Lung (tissue), 13 donors: Measurements from ENCODE around the gene TAS1R1. TPM values are rescaled to one million over a fixed set of nuclear protein-coding genes. Genes with fewer than 3 reads are reported as not detected.

Experiments
- ATAC-seq: fragments of 200-7000 bp; cut with Tn5 transposase; one replicate; pipeline ENCODE4 v1.9.1; 2020; ENCODE audit warnings: moderate number of reproducible peaks; ENCODE audit not compliant: insufficient read depth, low FRiP score
- DNase-seq, 3 donors: peaks; one replicate each; pipeline ENCODE4 v3.0.0-alpha.2; 2013 to 2017
- H3K27ac ChIP-seq, 2 donors: one replicate each; pipeline ENCODE4 v1.5.1; 2013; ENCODE audit warnings: mild to moderate bottlenecking in 2 of 2, moderate library complexity in 2 of 2, control low read depth in 1 of 2, inconsistent platforms in 1 of 2, low read depth in 1 of 2, low read length in 1 of 2
- H3K27me3 ChIP-seq, 3 donors: one replicate each; pipeline ENCODE4 v1.5.1; 2013; ENCODE audit warnings: low read length in 2 of 3; ENCODE audit not compliant: control insufficient read depth in 3 of 3, insufficient read depth in 3 of 3
- H3K36me3 ChIP-seq, 4 donors: one replicate each; pipeline ENCODE4 v1.5.1; 2013; ENCODE audit warnings: low read length in 4 of 4, mild to moderate bottlenecking in 1 of 4, moderate library complexity in 1 of 4; ENCODE audit not compliant: control insufficient read depth in 4 of 4, insufficient read depth in 4 of 4
- H3K4me1 ChIP-seq, 5 donors: one replicate each; pipeline ENCODE4 v1.5.1; 2013; ENCODE audit warnings: low read length in 5 of 5, mild to moderate bottlenecking in 2 of 5, moderate library complexity in 1 of 5; ENCODE audit not compliant: control insufficient read depth in 5 of 5, insufficient read depth in 5 of 5
- H3K4me3 ChIP-seq: one replicate; pipeline ENCODE4 v1.5.1; 2013; ENCODE audit warnings: mild to moderate bottlenecking, control low read depth, moderate library complexity
- H3K9ac ChIP-seq, 2 donors: one replicate each; pipeline ENCODE4 v1.5.1; 2013; ENCODE audit warnings: low read length in 2 of 2, control low read depth in 1 of 2; ENCODE audit not compliant: insufficient read depth in 1 of 2
- H3K9me3 ChIP-seq, 4 donors: one replicate each; pipeline ENCODE4 v1.5.1; 2013; ENCODE audit warnings: low read length in 3 of 4, mild to moderate bottlenecking in 1 of 4, moderate library complexity in 1 of 4; ENCODE audit not compliant: control insufficient read depth in 4 of 4, insufficient read depth in 3 of 4
- CTCF ChIP-seq: IDR thresholded peaks from 2 replicates; pipeline ENCODE4 v1.5.1; 2012; ENCODE audit warnings: mild to moderate bottlenecking; ENCODE audit errors: control extremely low read depth, extremely low read depth
- WGBS, 2 donors: extraction: QIAGEN DNeasy Blood & Tissue Kit; methylation state at CpG; one replicate each; pipeline ENCODE4 v1.1.7; 2013; 5-methylcytosine and 5-hydroxymethylcytosine counted together
- polyA plus RNA-seq, 2 donors: library from polyadenylated mRNA; stranded (reverse); fragments of 200-250 nt; gene quantifications; one replicate each; pipeline ENCODE4 v1.2.1, GENCODE V29; 2013
- small RNA-seq: library from RNA; depleted of rRNA; stranded (forward); fragments of <200 nt; gene quantifications from one replicate; pipeline ENCODE3, GENCODE V24; 2014; ENCODE audit warnings: low replicate concordance
- total RNA-seq, 2 donors: library from RNA; depleted of rRNA in 1 of 2; stranded (reverse); fragments of >200 nt in 1 of 2; gene quantifications; one replicate each; pipeline ENCODE4 v1.2.1, GENCODE V29; 2014 to 2021
- donor health status: control.
- donor health status: control.
- donor health status: Bipolar disorder and iron deficiency.
- donor health status: healthy.
- donor health status: DM: yes; HTN: yes; CAD: no.

Gene TAS1R1
- total and polyA plus RNA-seq, 4 donors, result 0.02 to 0.51 (median 0.15) TPM

- Histone ChIP-seq H3K27ac (no peak overlapping the region), H3K9me3 (no peaks in the 10 kb centered on the region), H3K36me3 (peaks cover 0 to 31% (median 26%) of the 10 kb centered on the region in 4 donors), H3K27me3 (no peaks in the 10 kb centered on the region), H3K9ac (no peak overlapping the region), H3K4me3 (no peak overlapping the region), H3K4me1 (peaks cover 0 to 8% (median 0%) of the 10 kb centered on the region in 5 donors)
- TF ChIP-seq CTCF, result no peak
- DNase-seq (no peak), ATAC-seq (no peak)
- WGBS, 2 donors, result 95 to 100% methylated on average over 9 of the region's 9 CpGs
These were observed 71.9 kb downstream of the TAS1R1 start for GRCh38 chr1:6627031-6627430.

GRCh38 chr1:6627841-6628545 lies 72.9 kb downstream of the TAS1R1 start:
- Histone ChIP-seq H3K9ac (no peak overlapping the region), H3K4me1 (peaks cover 0 to 8% (median 0%) of the 10 kb centered on the region in 5 donors), H3K36me3 (peaks cover 2 to 33% (median 26%) of the 10 kb centered on the region in 4 donors), H3K4me3 (no peak overlapping the region), H3K27ac (no peak overlapping the region), H3K9me3 (no peaks in the 10 kb centered on the region), H3K27me3 (no peaks in the 10 kb centered on the region)
- no peak for TF ChIP-seq CTCF
- WGBS, 2 donors, result 91 to 96% methylated on average over 21 of the region's 21 CpGs
- ATAC-seq, result no peak
- DNase-seq, result no peak

GRCh38 chr1:6628971-6629479 lies 73.9 kb downstream of the TAS1R1 start:
- Histone ChIP-seq H3K36me3 (peaks cover 6 to 38% (median 26%) of the 10 kb centered on the region in 4 donors), H3K4me1 (peaks cover 0 to 8% (median 0%) of the 10 kb centered on the region in 5 donors), H3K27ac (no peak overlapping the region), H3K9ac (no peak overlapping the region), H3K27me3 (no peaks in the 10 kb centered on the region), H3K4me3 (no peak overlapping the region), H3K9me3 (no peaks in the 10 kb centered on the region)
- 89 to 96% methylated on average over 12 of the region's 12 CpGs for WGBS, 2 donors
- DNase-seq (no peak), ATAC-seq (no peak)
- no peak for TF ChIP-seq CTCF

Small RNA genes lying within 50 kb of the gene (small RNA-seq; reads per million reads assigned to genes)
- not detected for gene RNU6-731P

Other genes with a start within 250 kb of the TAS1R1 start
- 10 to 100 TPM in 1 of 2 donors, 1 to 10 TPM in 1; 8.8 to 37.4 TPM for gene ACOT7, start 161.5 kb upstream of the TAS1R1 start, total RNA-seq
- 10 to 100 TPM; 17.9 to 28.3 TPM for gene ACOT7, start 161.5 kb upstream of the TAS1R1 start, polyA plus RNA-seq
- 1 to 10 TPM in 1 of 2 donors, under 1 TPM in 1; 0.26 to 5.0 TPM for gene HES2, start 135.4 kb upstream of the TAS1R1 start, total RNA-seq
- 1 to 10 TPM in 1 of 2 donors, under 1 TPM in 1; 0.86 to 4.5 TPM for gene HES2, start 135.4 kb upstream of the TAS1R1 start, polyA plus RNA-seq
- gene ESPN, start 130.5 kb upstream of the TAS1R1 start, total RNA-seq, result 10 to 100 TPM; 11.2 to 20.8 TPM
- gene ESPN, start 130.5 kb upstream of the TAS1R1 start, polyA plus RNA-seq, result 1 to 10 TPM; 2.1 to 3.6 TPM
- 10 to 100 TPM; 11.2 to 19.8 TPM for gene TNFRSF25, start 89.1 kb upstream of the TAS1R1 start, total RNA-seq
- 10 to 100 TPM in 1 of 2 donors, 1 to 10 TPM in 1; 4.9 to 12.3 TPM for gene TNFRSF25, start 89.1 kb upstream of the TAS1R1 start, polyA plus RNA-seq
- gene PLEKHG5, start 63.6 kb upstream of the TAS1R1 start, total RNA-seq, result 10 to 100 TPM; 11.2 to 22.9 TPM
- 1 to 10 TPM; 3.4 to 8.7 TPM for gene PLEKHG5, start 63.6 kb upstream of the TAS1R1 start, polyA plus RNA-seq
- 10 to 100 TPM; 26.4 to 29.4 TPM for gene NOL9, start 794 bp upstream of the TAS1R1 start, total RNA-seq
- 1 to 10 TPM; 3.4 to 6.9 TPM for gene NOL9, start 794 bp upstream of the TAS1R1 start, polyA plus RNA-seq
- 10 to 100 TPM; 21.6 to 41.3 TPM for gene ZBTB48, start 24.7 kb downstream of the TAS1R1 start, total RNA-seq
- 10 to 100 TPM; 33.0 to 35.5 TPM for gene ZBTB48, start 24.7 kb downstream of the TAS1R1 start, polyA plus RNA-seq
- 10 to 100 TPM; 16.0 to 31.3 TPM for gene KLHL21, start 47.6 kb downstream of the TAS1R1 start, total RNA-seq
- 10 to 100 TPM in 1 of 2 donors, 1 to 10 TPM in 1; 9.2 to 23.3 TPM for gene KLHL21, start 47.6 kb downstream of the TAS1R1 start, polyA plus RNA-seq
- 10 to 100 TPM in 1 of 2 donors, 1 to 10 TPM in 1; 8.9 to 20.6 TPM for gene PHF13, start 58.4 kb downstream of the TAS1R1 start, total RNA-seq
- 1 to 10 TPM; 5.4 to 5.6 TPM for gene PHF13, start 58.4 kb downstream of the TAS1R1 start, polyA plus RNA-seq
- gene THAP3, start 69.6 kb downstream of the TAS1R1 start, total RNA-seq, result 10 to 100 TPM; 12.6 to 26.5 TPM
- 10 to 100 TPM; 17.8 to 23.8 TPM for gene THAP3, start 69.6 kb downstream of the TAS1R1 start, polyA plus RNA-seq
- 10 to 100 TPM; 37.7 to 43.0 TPM for gene DNAJC11, start 146.5 kb downstream of the TAS1R1 start, total RNA-seq
- 10 to 100 TPM; 18.6 to 23.2 TPM for gene DNAJC11, start 146.5 kb downstream of the TAS1R1 start, polyA plus RNA-seq
- 10 to 100 TPM; 48.1 to 52.3 TPM for gene CAMTA1, start 230.1 kb downstream of the TAS1R1 start, total RNA-seq
- 100 to 1,000 TPM in 1 of 2 donors, 10 to 100 TPM in 1; 52.3 to 140 TPM for gene CAMTA1, start 230.1 kb downstream of the TAS1R1 start, polyA plus RNA-seq